Regular cardiac myocyte (primary cell): ENCODE measurements around the gene PKD2L2. TPM values are rescaled to one million over a fixed set of nuclear protein-coding genes. Genes with fewer than 3 reads are reported as not detected.

ENCODE experiments used
- total RNA-seq: library from RNA; depleted of rRNA; stranded (reverse); fragments of >200 nt; gene quantifications from 2 replicates; pipeline ENCODE4 v1.2.3, GENCODE V29; 2014

The PKD2L2 gene
- total RNA-seq, result 0.38 TPM in 1 of 2 replicates, not detected in the other

GRCh38 chr5:137888863-137889759, at the start of gene PKD2L2:
TSS of gene PKD2L2 (plus strand) at chr5:137889457. CDS start at chr5:137889492, 35 bp downstream.

GRCh38 chr5:137867664-137868063, 21.6 kb upstream of the PKD2L2 start, which contains the start of gene MYOT:
TSS of gene MYOT (plus strand) at chr5:137867860. CDS start at chr5:137870652, 2,792 bp downstream.

Other genes starting within 250 kb of the PKD2L2 start
- gene KLHL3, start 153.4 kb upstream of the PKD2L2 start, total RNA-seq, result 2.9 and 3.1 TPM in 2 replicates
- 8.2 and 14.0 TPM in 2 replicates for gene HNRNPA0, start 135.1 kb upstream of the PKD2L2 start, total RNA-seq
- not detected in 2 replicates for gene MYOT, start 21.6 kb upstream of the PKD2L2 start, total RNA-seq
- gene FAM13B, start 143.6 kb downstream of the PKD2L2 start, total RNA-seq, result 15.3 and 18.3 TPM in 2 replicates
- gene WNT8A, start 194.6 kb downstream of the PKD2L2 start, total RNA-seq, result not detected in 2 replicates
- gene NME5, start 250.0 kb downstream of the PKD2L2 start, total RNA-seq, result 0.77 and 1.7 TPM in 2 replicates